CD4-positive, alpha-beta T cell treated with Interleukin-15 for 4 hours (primary cell): ENCODE data around the gene GABRR2.
"Not testable (repeated sequence)": the region's sequence is repeated elsewhere in the genome, so short reads cannot be mapped to it uniquely, and the experiment has no call there.

Source experiments
- DNase-seq: peaks from one replicate; pipeline ENCODE4 v3.0.0-alpha.2; 2020; ENCODE audit warnings: low spot score

GABRR2 gene

DNA sequence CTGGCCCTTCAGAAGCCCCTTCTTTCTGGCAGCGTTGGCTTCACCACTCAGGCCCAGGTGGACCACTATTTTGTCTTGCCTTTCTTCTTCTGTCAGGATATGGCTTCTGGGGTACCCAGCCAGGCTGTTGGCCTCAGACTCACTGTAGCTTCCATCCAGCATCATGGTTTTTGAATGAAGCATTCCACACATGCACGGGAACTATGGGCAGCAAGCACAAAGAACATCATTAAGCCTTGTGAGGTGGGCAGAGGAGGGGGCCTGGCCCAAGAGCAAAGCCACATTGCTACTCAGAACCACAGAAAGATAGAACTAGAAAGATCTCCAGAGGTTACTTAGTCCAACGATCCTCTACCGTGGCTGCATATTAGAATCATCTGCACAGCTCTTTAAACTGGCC, 57.3 kb downstream of the GABRR2 start:
- no peak for DNase-seq

DNA sequence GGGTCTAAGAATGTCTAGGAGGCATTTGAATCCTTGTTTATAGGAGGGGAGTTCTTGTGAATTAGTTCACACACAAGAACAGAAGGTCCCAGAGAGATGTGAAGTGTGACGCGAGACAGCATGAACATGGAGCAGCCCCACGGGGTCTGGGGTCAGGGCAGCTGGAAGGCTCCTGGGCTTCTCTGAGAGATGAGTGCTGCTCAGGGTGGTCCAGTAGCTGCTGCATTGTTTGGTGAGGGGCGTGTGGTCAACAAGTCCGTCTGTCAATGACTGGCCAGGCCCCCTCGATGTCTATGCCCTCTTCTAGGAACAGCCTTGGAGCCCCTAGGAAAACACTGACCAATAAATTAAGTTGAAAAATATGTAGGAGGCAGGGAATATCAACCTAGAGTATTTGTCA, 57.8 kb downstream of the GABRR2 start:
- no peak for DNase-seq

DNA sequence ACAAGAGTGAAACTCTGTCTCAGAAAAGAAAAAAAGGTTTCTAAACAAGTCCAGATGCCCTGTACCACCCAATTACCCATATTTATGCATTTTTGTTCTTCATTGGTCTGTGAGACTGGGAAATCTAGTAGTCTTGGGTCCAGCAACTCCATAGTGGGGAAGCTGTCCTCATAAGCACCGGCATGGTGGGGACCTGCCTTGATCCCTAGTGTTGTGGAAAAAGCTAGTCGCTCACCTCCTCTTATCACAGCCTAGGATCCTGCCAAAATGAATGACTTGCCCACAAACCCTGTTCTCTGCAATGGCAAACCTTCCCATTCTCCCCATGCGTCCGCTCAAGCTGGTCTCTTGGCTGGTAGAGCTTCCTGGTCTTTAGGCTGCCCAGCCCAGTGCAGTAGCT, 59.7 kb downstream of the GABRR2 start:
- DNase-seq: no peak

DNA sequence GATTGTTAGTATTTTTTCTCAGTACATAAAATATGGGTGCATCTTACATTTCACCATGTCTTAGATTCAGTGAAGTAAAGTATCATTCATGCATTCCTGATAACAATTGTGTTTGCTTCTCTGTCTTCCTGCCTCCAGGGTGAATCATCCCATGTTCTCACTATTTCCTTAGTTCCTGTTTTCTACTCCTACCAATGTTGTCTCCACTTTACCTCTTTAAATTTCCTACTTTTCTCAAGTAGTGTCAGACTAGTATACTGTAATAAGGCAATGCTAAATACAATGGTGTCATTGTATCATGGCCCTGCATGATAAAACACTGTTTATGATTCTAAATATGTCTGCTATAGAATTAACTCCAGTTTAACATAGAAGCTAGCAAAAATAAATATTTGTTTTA, 60.5 kb downstream of the GABRR2 start:
- no peak for DNase-seq

DNA sequence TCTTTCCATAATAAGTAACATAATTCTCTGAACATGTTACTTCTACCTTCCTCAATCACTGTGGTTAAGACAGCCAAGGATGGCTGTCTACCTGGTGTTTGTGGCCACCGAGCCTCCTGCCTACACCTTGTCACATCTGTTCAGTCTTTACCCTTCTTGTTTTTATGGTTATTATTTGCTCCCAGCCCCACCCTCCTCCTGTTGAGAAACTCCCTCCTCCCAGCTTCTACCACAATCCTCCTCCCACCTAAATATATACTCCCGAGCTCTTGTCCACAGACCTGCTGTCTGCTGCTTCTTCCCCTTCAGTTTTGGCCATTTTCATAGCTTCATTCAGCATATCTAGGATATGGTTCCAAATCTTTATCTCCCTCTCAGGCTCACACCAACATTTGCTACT, 62.2 kb downstream of the GABRR2 start:
- DNase-seq: no peak

DNA sequence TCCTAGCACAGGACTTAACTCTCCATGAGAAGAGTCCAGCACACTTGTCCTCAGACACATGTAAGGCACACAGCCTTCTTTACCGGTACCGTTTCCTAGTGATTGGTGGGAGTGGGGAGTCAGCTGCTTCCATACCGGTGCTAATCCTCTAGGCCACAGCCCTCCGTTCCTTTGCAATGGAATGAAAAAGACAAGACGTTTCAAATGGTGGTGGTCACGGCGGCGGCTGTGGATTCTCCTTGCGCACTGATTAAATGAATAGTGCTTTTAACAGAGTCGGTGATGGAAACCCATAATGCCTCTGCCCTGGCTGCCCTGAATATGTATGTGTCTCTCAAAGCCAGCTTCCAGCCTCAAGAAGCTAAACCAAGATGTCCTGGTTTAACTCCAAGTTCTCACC, 63.1 kb downstream of the GABRR2 start:
- DNase-seq: no peak

DNA sequence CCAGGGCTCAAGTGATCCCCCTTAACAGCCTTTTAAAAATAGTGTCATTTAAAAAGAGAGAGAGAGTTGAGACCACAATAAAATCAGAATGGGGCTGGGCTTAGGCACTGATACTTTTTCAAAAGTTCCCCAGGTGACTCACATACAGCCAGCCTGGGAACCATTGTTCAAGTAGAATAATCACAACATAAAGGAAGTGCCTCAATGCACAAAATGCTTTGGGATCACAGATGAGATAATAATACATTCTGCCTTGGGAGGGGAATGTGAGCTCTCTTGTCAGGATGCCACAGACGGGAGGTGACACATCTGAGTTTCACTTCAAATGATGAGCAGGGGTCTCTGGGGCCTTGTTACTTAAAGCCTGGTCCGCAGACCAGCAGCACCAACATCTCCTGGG, 63.9 kb downstream of the GABRR2 start:
- DNase-seq: no peak

DNA sequence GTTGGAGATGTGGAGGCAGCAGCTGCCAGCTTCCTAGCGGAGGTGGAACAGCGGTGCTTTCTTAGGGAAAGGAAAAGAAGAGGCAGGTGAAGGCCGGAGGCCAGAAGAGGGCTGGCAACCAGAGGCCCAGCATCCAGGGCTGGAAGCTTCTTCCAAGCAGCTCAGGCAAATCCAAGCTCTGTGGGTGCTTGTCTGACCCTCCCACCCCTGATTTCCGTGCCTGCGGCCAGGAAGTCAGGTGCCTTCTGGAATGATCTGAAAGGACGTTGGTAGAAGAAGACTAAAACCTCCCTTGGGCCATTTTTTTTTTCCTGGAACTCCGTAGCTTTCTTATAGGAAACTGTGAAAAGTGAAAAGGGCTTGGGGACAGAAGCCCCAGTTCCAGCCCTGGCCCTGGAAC, 64.9 kb downstream of the GABRR2 start:
- no peak for DNase-seq

DNA sequence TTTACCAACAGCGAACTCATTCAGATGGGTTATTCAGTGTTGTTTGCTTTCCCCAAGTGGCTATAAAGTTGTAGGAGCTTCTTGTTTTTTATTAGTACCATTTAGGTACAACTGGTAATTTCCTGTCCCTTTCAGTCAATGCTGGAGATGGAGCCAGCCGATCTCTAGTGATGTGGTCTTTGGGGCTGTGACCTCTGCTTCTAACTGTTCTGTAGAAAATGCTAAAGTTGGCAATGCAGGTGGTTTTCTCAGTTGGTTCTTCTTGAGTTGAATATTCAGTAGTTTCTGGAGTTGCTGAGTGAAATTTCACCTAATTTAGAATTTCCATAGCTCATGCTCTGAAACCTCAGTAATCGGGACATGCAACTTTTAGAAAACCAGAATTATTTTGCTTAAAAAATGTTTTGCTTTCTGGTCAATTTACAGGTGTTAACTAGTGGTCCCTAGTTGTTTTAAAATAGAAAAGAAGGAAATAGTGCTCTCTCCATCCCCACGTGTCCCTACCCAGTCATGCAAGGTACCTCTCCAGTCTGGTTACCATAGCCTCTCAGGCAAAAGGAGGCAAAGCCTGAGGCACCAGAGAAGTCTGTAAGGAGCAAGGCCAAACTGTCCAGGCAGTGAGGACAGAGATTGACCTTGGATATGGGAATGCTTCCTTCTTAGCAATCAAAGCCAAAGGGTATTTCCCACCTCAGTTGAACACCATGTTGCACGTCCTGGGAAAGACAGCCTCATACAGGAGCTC, 70.7 kb downstream of the GABRR2 start:
- no peak for DNase-seq

DNA sequence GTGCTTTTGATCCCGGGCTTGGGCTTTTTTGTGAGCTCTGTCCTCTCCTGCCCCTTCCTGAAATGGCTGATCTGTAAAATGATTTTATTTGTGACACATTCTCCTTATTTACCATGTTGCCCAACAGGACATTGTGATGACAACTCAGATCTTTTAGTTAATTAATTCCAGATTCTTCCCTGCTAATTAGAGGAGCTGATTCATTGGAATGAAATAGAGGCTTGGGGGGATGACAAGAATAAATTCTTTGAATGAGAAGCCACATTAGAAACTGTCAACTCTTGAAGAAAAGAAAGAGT, 71.8 kb downstream of the GABRR2 start:
- no peak for DNase-seq

DNA sequence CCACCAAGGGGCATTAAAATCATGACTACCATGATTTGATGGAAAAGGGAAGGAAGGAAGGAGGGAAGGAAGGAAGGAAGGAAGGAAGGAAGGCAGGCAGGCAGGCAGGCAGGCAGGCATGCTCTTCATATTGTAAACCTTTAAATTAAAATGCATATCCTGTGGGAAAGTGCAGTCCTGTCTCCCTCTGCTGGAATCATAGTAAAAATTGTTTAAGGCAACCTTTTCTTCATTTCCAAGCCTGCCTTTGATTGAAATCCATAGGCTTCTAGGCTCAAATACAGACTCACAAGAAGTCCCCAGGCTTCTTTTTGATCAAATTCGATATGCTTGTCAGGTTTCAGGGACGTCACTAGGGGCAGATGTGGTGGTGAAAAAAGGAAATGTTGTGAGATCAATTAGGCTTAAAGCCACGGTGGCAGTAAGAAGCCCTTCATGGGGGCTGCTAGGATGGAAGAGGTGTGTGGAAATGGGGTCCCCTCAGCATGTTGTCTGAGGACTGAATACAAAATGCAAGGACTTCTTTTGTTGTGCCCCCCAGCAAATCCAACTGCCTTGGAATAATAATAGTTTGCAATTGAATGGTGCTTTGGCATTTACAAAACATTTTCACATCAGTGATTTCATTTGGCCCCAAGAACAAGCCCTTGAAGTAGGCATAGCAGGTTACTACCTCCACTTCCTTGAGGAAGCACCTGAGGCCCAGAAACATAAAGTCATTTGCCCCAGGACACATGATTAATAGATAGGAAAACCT, 72.3 kb downstream of the GABRR2 start:
- DNase-seq: peak; percentile 32

DNA sequence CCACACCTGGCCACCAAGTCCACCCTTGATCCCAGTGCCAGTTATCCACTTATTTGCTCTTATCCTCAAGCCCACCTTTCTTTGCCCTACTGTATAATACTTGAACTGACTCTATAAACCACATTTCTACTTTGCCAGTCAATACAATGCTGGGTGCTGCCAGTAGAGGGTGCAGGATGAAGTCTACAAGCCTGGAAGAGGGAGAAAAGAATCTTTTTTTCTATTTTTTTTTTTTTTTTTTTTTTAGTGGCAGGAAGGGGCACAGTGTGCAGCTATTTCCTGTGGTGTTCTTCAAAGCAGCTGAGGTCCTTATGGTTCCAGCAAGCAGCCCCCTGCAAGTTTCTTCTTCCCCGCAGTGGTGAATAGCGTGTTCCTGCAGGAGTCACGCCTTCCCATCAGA, 75.8 kb downstream of the GABRR2 start:
- DNase-seq: peak; percentile 25

DNA sequence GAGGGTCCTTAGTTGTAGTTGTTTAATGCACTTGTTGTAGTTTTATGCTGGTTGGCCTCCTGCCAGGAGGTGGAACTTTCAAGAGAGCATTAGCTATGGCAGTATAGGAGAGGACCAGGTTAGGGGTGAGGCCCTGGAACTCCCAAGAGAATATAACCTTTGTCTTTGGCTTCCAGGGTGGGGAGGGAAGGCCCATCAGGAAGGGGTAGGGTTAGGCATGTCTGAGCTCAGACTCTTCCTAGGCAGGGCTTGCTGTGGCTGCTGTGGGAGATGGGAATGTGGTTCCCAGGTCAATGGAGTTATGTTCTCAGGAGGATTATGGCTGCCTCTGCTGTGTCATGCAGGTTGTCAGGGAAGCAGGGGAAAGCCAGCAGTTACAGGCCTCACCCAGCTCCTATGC, 77.9 kb downstream of the GABRR2 start:
- DNase-seq: no peak

DNA sequence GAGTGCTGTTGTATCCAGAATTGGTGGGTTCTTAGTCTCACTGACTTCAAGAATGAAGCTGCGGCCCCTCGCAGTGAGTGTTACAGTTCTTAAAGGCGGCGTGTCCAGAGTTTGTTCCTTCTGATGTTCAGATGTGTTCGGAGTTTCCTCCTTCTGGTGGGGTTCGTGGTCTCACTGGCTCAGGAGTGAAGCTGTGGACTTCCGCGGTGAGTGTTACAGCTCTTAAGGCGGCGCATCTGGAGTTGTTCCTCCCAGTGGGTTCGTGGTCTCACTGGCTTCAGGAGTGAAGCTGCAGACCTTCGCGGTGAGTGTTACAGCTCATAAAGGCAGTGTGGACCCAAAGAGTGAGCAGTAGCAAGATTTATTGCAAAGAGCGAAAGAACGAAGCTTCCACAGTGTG, 81.5 kb downstream of the GABRR2 start:
- DNase-seq: not testable (repeated sequence)

DNA sequence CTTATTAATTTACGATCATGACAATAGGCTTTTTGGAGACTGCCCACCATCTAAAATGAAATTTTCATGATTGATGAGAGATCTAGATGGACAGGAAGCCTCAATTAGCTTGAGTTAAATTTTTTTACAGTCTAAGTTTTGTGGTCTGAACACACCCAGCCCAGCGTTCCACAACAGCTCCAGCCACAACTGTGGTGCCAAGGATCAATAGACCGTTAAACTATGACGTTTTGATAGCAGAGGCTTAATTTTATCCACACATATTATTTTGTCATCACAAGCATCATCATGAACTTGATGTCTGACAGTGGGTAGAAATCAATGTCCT, 92.4 kb downstream of the GABRR2 start:
- DNase-seq: no peak

DNA sequence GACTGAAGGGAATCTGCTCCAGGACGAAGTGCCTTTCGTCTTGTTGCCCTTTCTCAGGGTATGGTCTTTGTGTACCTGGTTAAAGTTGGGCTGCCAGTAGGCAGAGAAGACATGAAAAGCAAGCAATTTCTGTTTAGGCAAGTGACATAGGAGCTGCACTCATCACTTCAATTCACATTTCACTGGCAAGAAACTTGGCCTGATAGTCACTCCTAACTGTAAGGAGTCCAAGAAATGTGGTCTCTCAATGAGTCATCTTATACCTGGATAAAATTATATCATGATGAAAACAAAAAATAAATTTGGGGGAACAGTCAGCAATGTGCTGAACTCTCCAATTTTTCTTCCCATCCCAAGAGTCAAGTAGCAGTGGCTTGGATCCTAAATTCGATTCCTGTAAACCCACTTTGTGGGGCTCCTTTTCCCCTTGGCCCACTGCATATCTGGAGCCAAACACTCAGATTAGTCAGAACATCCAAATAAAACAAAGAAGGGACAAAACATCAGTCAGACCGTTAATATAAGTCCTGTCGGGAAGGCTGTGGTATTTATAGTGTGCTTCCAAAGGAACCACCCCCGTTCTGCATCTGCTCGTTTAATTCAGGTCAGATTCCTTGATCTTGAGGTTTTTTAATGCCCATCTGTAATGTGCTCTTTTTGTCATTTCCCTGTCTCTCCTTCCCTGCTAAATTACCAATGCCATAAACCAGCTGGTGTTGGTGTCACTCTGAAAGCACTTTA, 93.0 kb downstream of the GABRR2 start:
- DNase-seq: no peak

DNA sequence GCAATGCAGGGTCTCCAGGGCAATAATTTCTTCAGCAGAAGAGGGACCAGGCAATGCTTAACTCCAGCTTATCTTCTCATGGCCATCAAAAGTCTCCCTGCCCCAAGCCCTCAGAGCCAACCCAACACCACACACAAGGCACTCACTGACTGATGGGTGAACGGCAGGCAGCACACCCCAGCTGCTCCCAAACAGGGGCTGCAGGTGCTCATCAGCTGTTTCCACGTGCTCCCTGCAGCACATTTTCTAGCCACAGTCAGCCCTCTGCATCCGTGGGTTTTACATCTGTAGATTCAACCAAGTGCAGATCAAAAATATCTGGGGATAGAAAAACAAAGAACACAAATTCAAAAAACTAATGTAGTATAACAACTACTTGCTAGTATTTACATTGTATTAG, 94.0 kb downstream of the GABRR2 start:
- no peak for DNase-seq

DNA sequence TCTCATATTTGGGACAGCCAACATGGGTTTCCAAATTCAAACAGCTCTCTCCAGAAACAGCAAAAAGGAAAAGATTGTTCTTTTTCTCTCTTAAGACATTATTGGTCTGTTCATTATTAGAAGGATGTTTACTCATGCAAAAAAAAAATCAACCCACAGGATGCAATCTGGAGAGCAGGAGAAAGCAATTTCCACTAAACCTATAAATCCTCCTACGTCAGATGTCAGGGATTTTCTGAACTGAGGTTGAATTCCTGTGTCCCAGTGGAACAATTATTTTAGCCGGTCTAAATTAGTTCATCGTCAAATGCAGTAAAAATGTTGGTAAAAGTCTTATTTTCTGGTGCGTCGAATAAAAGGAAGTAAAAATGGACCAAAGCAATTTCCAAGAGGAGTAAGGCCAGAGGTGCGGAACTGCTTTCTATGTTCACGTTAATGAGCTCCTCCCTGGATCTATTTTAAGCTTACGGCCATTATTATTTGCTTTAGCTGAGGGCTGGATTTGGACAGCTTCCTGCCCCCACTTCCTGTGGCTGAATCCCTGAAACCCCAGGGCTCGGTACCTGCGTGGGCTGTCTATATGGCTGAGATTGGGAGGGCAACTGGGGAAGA, 97.7 kb downstream of the GABRR2 start, which contains the start of gene GABRR1:
Gene GABRR1, minus strand, starts transcription at position 60 of the 612 bp plus-strand sequence. Its CDS starts 36 bp downstream, at position 24.
- no peak for DNase-seq

DNA sequence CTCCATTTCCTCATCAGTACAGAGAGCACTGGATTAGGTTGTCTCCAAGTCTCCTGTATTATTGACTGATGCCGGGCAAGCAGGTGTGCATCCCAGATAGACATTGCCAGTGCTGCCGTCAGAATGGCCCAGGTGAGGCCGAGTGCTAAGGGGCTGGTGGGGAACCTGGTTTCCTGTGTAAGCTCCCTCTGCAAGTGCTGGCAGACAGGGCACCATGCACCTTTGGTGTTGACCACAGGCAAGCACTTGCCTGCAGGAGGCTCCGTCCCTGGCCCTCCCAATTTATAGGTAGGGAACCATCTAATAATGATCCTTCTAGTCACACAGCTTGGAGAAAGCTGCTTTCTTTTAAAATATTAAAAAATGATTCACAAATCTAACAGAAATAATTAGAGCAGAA, 98.7 kb downstream of the GABRR2 start:
- no peak for DNase-seq

DNA sequence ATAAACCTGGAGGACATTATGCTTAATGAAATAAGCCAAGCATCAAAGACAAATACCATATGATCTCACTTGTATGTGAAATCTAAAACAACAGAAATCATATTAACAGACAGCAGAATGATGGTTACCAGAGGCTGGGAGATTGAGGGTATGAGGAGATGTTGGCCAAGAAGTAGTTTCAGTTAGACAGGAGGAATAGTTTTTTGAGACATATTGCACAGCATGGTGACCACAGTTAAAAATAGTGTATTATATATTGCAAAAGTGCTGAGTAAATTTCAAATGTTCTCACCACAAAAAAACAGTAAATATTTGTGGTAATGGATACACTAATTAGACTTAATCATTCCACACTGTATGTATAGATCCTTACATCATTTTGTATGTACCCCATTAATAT, 99.7 kb downstream of the GABRR2 start:
- DNase-seq: no peak

DNA sequence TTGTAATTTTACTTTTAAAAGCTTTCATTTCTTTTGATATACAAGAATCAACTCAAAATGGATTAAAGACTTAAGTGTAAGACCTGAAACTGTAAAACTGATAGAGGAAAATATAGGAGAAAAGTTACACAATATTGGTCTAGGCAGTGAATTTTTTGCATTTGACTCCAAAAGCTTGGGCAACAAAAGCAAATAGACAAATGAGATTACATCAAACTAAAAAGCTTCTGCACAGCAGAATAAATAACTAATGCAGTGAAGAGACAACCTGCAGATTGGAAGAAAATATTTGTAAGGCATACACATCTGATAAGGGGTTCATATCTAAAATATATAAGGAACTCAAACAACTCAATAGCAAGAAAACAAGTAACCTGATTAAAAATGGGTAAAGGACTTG, 100.9 kb downstream of the GABRR2 start:
- no peak for DNase-seq

DNA sequence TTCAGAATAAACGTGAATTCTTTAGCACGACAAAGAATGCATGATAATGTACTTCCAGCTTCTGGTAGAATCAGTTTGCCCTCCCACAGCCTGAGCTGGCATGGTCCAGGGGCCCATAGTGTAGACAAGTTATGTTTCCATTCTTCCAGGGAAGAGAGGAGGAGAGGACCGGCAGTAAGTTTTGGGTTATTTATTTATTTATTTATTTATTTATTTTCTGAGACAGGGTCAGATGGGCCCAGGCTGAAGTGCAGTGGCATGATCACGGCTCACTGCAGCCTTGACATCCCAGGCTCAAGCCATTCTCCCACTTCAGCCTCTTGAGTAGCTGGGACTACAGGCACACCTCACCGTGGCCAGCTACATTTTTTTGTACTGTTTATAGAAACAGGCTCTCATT, 102.6 kb downstream of the GABRR2 start:
- DNase-seq: no peak

DNA sequence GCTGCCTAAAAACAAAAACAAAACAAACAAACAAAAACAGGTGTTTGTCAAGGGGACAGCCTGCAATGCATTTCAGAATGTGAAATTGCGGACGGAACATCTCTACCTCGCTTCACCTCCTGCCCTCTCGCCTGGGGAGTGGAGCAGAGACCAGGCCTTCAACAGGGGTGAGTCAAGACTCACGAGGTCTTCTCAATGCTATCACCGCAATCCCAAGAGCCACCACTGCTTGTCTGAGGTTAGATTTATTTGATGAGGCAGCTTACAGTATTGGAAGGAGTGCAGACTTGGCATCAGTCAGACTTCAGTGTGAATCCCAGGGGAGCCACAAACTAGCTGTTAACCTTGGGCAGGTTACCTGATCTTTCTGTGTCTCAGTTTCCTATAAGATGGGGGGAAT, 105.6 kb downstream of the GABRR2 start:
- DNase-seq: no peak
